HEK293 (cell line): ENCODE measurements around the gene SPDYC.

Source experiments
- CTCF ChIA-PET: fragments of 350-600 bp; formaldehyde crosslinking; extraction: SDS; loops from one replicate; lab custom pipeline; 2021; ENCODE audit warnings: antibody characterized with exemption; lab: Yijun Ruan, JAX
- POLR2A ChIA-PET: fragments of 300-600 bp; formaldehyde crosslinking; extraction: SDS; loops from one replicate; lab custom pipeline; 2020; ENCODE audit warnings: antibody characterized with exemption, inconsistent platforms; lab: Yijun Ruan, JAX
- H3K27ac ChIP-seq: fragments of 200-500 bp; sonication (Bioruptor generic); 2 replicates; pipeline ENCODE4 v1.5.1; 2014; ENCODE audit warnings: low read depth, low read length, control low read depth, inconsistent platforms; ENCODE audit errors: extremely low read depth
- H3K36me3 ChIP-seq, 2 experiments: fragments of 200-500 bp in 1 of 2; sonication (Bioruptor generic) in 1 of 2; 1 replicate in 1 of 2; 2 replicates in 1 of 2; pipeline ENCODE4 v1.5.1; 2014 to 2017; ENCODE audit warnings: inconsistent platforms in 2 of 2, low read length in 2 of 2; ENCODE audit not compliant: control insufficient read depth in 2 of 2, insufficient read depth in 1 of 2
- H3K4me1 ChIP-seq: fragments of 200-500 bp; sonication (Bioruptor generic); 2 replicates; pipeline ENCODE4 v1.5.1; 2014; ENCODE audit warnings: mild to moderate bottlenecking, low read length, inconsistent platforms; ENCODE audit not compliant: control insufficient read depth, insufficient read depth
- H3K4me3 ChIP-seq: 2 replicates; pipeline ENCODE4 v1.5.1; 2011; ENCODE audit warnings: low read depth, mild to moderate bottlenecking, control low read depth, low read length, moderate library complexity
- H3K9me3 ChIP-seq: fragments of 200-500 bp; sonication (Bioruptor generic); 2 replicates; pipeline ENCODE4 v1.5.1; 2014; ENCODE audit warnings: low read depth, low read length, inconsistent platforms; ENCODE audit not compliant: control insufficient read depth, insufficient read depth
- GLI2 ChIP-seq: fragments of 450-650 bp; formaldehyde crosslinking; IDR thresholded peaks from 2 replicates; pipeline ENCODE4; 2017; ENCODE audit warnings: missing biosample characterization, missing genetic modification characterization, low read depth, borderline replicate concordance
- MZF1 ChIP-seq: fragments of 450-650 bp; formaldehyde crosslinking; IDR thresholded peaks from 2 replicates; pipeline ENCODE4 v1.5.1; 2017; ENCODE audit warnings: missing biosample characterization, missing genetic modification characterization, borderline replicate concordance
- RBAK ChIP-seq: fragments of 450-650 bp; formaldehyde crosslinking; IDR thresholded peaks from 2 replicates; pipeline ENCODE4 v1.5.1; 2016; ENCODE audit warnings: missing biosample characterization, missing genetic modification characterization
- WT1 ChIP-seq: fragments of 450-650 bp; formaldehyde crosslinking; IDR thresholded peaks from 2 replicates; pipeline ENCODE4 v1.5.1; 2016; ENCODE audit warnings: missing biosample characterization, missing genetic modification characterization
- ZBTB8A ChIP-seq: fragments of 450-650 bp; formaldehyde crosslinking; IDR thresholded peaks from 2 replicates; pipeline ENCODE4 v1.5.1; 2016; ENCODE audit warnings: missing biosample characterization, missing genetic modification characterization
- ZFP41 ChIP-seq: fragments of 450-650 bp; formaldehyde crosslinking; IDR thresholded peaks from 2 replicates; pipeline ENCODE4 v1.5.1; 2016; ENCODE audit warnings: missing biosample characterization, missing genetic modification characterization, borderline replicate concordance
- ZNF10 ChIP-seq: fragments of 450-650 bp; formaldehyde crosslinking; IDR thresholded peaks from 2 replicates; pipeline ENCODE4 v1.5.1; 2017; ENCODE audit warnings: missing biosample characterization, missing genetic modification characterization
- ZNF112 ChIP-seq: fragments of 450-650 bp; formaldehyde crosslinking; IDR thresholded peaks from 2 replicates; pipeline ENCODE4 v1.5.0; 2017; ENCODE audit warnings: missing biosample characterization, missing genetic modification characterization
- ZNF184 ChIP-seq: fragments of 450-650 bp; IDR thresholded peaks from 2 replicates; pipeline ENCODE4 v1.5.1; 2018; ENCODE audit warnings: missing biosample characterization, mild to moderate bottlenecking, missing genetic modification characterization
- ZNF426 ChIP-seq: fragments of 450-650 bp; formaldehyde crosslinking; IDR thresholded peaks from 2 replicates; pipeline ENCODE4 v1.5.1; 2017; ENCODE audit warnings: missing biosample characterization, missing genetic modification characterization, mild to moderate bottlenecking, inconsistent platforms, moderate library complexity
- ZNF48 ChIP-seq: fragments of 450-650 bp; formaldehyde crosslinking; IDR thresholded peaks from 2 replicates; pipeline ENCODE4 v1.5.1; 2016; ENCODE audit warnings: missing biosample characterization, missing genetic modification characterization
- ZNF596 ChIP-seq: fragments of 450-650 bp; IDR thresholded peaks from 2 replicates; pipeline ENCODE4 v1.5.0; 2018; ENCODE audit warnings: missing biosample characterization, mild to moderate bottlenecking, missing genetic modification characterization, moderate library complexity
- ZNF837 ChIP-seq: fragments of 450-650 bp; formaldehyde crosslinking; IDR thresholded peaks from 2 replicates; pipeline ENCODE4 v1.5.1; 2016; ENCODE audit warnings: missing biosample characterization, missing genetic modification characterization
- TF ChIP-seq, protein P1 (sequence below): fragments of 450-650 bp; formaldehyde crosslinking; IDR thresholded peaks from 2 replicates; pipeline ENCODE4 v1.5.1; 2017; ENCODE audit warnings: missing biosample characterization, mild to moderate bottlenecking, missing genetic modification characterization, moderate library complexity
- TF ChIP-seq, protein P2 (sequence below): fragments of 450-650 bp; IDR thresholded peaks from 2 replicates; pipeline ENCODE4 v1.5.1; 2018; ENCODE audit warnings: missing biosample characterization, mild to moderate bottlenecking, missing genetic modification characterization
- TF ChIP-seq, protein P3 (sequence below): fragments of 450-650 bp; formaldehyde crosslinking; IDR thresholded peaks from 2 replicates; pipeline ENCODE4 v1.5.1; 2016; ENCODE audit warnings: missing biosample characterization, missing genetic modification characterization
- TF ChIP-seq, protein P4 (sequence below): fragments of 450-650 bp; IDR thresholded peaks from 2 replicates; pipeline ENCODE4 v1.5.1; 2018; ENCODE audit warnings: missing biosample characterization, missing genetic modification characterization
- TF ChIP-seq, protein P5 (sequence below): fragments of 450-650 bp; formaldehyde crosslinking; conservative IDR thresholded peaks from 2 replicates; pipeline ENCODE4 v1.5.1; 2016; ENCODE audit warnings: low read depth, missing biosample characterization, missing genetic modification characterization
- TF ChIP-seq, protein P6 (sequence below): fragments of 450-650 bp; formaldehyde crosslinking; IDR thresholded peaks from 2 replicates; pipeline ENCODE4 v1.5.1; 2016; ENCODE audit warnings: missing biosample characterization, missing genetic modification characterization, borderline replicate concordance

Gene SPDYC

DNA sequence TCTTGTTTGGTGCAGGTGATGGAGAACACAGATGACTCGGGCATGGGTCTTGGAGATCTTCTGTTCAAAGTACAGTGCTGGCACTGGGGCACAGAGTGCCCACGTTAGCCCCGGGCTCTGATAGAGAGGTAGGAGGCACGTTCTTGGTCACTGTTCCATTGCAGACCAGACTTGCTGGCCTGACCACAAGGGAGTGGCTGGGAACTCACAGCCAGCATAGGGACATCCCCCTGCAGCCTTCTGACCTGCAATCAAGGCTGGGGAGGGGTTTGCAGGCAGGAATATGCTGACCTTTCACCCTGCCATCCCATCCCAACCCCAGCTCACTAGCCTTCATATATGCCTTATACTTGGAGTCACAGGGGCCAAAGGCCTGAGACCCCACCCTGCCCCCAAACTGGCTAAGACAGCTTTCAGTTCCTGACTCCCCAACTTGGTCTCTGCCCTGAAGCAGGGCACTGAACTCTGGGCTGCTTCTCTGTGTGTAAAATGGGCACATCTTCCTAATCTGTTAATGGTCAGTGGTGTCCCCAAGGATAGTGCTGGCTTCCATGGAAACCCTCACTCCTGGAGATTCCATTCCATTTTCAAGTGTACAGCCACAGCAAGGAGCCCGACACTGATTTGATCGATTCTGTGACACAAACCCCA, 43.3 kb upstream of the SPDYC start:
- peaks cover 3% of the 10 kb centered on the region; the same call in 1 of the 2 replicates for H3K4me1 ChIP-seq
- TF ChIP-seq, protein P1, sequence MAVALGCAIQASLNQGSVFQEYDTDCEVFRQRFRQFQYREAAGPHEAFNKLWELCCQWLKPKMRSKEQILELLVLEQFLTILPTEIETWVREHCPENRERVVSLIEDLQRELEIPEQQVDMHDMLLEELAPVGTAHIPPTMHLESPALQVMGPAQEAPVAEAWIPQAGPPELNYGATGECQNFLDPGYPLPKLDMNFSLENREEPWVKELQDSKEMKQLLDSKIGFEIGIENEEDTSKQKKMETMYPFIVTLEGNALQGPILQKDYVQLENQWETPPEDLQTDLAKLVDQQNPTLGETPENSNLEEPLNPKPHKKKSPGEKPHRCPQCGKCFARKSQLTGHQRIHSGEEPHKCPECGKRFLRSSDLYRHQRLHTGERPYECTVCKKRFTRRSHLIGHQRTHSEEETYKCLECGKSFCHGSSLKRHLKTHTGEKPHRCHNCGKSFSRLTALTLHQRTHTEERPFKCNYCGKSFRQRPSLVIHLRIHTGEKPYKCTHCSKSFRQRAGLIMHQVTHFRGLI (tag by site-specific recombination) = no peak
- TF ChIP-seq, protein P2, sequence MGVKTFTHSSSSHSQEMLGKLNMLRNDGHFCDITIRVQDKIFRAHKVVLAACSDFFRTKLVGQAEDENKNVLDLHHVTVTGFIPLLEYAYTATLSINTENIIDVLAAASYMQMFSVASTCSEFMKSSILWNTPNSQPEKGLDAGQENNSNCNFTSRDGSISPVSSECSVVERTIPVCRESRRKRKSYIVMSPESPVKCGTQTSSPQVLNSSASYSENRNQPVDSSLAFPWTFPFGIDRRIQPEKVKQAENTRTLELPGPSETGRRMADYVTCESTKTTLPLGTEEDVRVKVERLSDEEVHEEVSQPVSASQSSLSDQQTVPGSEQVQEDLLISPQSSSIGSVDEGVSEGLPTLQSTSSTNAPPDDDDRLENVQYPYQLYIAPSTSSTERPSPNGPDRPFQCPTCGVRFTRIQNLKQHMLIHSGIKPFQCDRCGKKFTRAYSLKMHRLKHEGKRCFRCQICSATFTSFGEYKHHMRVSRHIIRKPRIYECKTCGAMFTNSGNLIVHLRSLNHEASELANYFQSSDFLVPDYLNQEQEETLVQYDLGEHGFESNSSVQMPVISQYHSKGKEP (tag by site-specific recombination) = no peak
- TF ChIP-seq MZF1 (no peak), ZNF48 (tag by site-specific recombination) (no peak), WT1 (no peak), RBAK (tag by site-specific recombination) (no peak), ZNF596 (tag by site-specific recombination) (no peak), GLI2 (no peak), ZNF426 (tag by site-specific recombination) (no peak), ZNF10 (tag by site-specific recombination) (no peak), ZNF184 (no peak), ZFP41 (no peak), ZNF837 (tag by site-specific recombination) (no peak), ZBTB8A (tag by site-specific recombination) (no peak), ZNF112 (tag by site-specific recombination) (no peak)
- TF ChIP-seq, protein P3, sequence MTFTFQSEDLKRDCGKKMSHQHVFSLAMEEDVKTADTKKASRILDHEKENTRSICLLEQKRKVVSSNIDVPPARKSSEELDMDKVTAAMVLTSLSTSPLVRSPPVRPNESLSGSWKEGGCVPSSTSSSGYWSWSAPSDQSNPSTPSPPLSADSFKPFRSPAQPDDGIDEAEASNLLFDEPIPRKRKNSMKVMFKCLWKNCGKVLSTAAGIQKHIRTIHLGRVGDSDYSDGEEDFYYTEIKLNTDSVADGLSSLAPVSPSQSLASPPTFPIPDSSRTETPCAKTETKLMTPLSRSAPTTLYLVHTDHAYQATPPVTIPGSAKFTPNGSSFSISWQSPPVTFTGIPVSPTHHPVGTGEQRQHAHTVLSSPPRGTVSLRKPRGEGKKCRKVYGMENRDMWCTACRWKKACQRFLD (tag by site-specific recombination) = no peak
- TF ChIP-seq, protein P4, sequence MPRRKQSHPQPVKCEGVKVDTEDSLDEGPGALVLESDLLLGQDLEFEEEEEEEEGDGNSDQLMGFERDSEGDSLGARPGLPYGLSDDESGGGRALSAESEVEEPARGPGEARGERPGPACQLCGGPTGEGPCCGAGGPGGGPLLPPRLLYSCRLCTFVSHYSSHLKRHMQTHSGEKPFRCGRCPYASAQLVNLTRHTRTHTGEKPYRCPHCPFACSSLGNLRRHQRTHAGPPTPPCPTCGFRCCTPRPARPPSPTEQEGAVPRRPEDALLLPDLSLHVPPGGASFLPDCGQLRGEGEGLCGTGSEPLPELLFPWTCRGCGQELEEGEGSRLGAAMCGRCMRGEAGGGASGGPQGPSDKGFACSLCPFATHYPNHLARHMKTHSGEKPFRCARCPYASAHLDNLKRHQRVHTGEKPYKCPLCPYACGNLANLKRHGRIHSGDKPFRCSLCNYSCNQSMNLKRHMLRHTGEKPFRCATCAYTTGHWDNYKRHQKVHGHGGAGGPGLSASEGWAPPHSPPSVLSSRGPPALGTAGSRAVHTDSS (tag by site-specific recombination) = no peak
- TF ChIP-seq, protein P5, sequence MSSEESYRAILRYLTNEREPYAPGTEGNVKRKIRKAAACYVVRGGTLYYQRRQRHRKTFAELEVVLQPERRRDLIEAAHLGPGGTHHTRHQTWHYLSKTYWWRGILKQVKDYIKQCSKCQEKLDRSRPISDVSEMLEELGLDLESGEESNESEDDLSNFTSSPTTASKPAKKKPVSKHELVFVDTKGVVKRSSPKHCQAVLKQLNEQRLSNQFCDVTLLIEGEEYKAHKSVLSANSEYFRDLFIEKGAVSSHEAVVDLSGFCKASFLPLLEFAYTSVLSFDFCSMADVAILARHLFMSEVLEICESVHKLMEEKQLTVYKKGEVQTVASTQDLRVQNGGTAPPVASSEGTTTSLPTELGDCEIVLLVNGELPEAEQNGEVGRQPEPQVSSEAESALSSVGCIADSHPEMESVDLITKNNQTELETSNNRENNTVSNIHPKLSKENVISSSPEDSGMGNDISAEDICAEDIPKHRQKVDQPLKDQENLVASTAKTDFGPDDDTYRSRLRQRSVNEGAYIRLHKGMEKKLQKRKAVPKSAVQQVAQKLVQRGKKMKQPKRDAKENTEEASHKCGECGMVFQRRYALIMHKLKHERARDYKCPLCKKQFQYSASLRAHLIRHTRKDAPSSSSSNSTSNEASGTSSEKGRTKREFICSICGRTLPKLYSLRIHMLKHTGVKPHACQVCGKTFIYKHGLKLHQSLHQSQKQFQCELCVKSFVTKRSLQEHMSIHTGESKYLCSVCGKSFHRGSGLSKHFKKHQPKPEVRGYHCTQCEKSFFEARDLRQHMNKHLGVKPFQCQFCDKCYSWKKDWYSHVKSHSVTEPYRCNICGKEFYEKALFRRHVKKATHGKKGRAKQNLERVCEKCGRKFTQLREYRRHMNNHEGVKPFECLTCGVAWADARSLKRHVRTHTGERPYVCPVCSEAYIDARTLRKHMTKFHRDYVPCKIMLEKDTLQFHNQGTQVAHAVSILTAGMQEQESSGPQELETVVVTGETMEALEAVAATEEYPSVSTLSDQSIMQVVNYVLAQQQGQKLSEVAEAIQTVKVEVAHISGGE (tag by site-specific recombination) = no peak
- TF ChIP-seq, protein P6, sequence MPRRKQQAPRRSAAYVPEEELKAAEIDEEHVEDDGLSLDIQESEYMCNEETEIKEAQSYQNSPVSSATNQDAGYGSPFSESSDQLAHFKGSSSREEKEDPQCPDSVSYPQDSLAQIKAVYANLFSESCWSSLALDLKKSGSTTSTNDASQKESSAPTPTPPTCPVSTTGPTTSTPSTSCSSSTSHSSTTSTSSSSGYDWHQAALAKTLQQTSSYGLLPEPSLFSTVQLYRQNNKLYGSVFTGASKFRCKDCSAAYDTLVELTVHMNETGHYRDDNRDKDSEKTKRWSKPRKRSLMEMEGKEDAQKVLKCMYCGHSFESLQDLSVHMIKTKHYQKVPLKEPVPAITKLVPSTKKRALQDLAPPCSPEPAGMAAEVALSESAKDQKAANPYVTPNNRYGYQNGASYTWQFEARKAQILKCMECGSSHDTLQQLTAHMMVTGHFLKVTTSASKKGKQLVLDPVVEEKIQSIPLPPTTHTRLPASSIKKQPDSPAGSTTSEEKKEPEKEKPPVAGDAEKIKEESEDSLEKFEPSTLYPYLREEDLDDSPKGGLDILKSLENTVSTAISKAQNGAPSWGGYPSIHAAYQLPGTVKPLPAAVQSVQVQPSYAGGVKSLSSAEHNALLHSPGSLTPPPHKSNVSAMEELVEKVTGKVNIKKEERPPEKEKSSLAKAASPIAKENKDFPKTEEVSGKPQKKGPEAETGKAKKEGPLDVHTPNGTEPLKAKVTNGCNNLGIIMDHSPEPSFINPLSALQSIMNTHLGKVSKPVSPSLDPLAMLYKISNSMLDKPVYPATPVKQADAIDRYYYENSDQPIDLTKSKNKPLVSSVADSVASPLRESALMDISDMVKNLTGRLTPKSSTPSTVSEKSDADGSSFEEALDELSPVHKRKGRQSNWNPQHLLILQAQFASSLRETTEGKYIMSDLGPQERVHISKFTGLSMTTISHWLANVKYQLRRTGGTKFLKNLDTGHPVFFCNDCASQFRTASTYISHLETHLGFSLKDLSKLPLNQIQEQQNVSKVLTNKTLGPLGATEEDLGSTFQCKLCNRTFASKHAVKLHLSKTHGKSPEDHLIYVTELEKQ (tag by site-specific recombination) = no peak
- H3K9me3 ChIP-seq = no peaks in the 10 kb centered on the region
- ChIA-PET POLR2A (interaction anchor here (0.7 kb wide), 1 partner anchor 15 kb away, joined by 3 read pairs; the partner anchor contains the start of gene TM7SF2), CTCF (interaction anchor here (0.7 to 1.2 kb wide), 2 partner anchors 16 to 62 kb away, joined by 4 read pairs; no protein-coding TSS in a partner anchor)
- H3K27ac ChIP-seq = no peak overlapping the region
- no peak overlapping the region for H3K4me3 ChIP-seq
- H3K36me3 ChIP-seq = peaks cover 0 to 80% of the 10 kb centered on the region in 2 experiments; a peak in 2 of 3 replicates
